Mesenteric fat pad (tissue), 1 donor: ENCODE results near the gene TFAP2A. TPM values are rescaled to one million over a fixed set of nuclear protein-coding genes. Genes with fewer than 3 reads are reported as not detected.

Experiments used
- DNase-seq: peaks from one replicate; pipeline ENCODE4 v3.0.0-alpha.2; 2020; ENCODE audit warnings: low spot score
- total RNA-seq: library from RNA; stranded (reverse); fragmentation: NEBNext Ultra II Directional; extraction: Animal tissue kit (Norgen Biotek cat#: 25700); gene quantifications from one replicate; pipeline ENCODE4 v1.2.1, GENCODE V29; 2021
- donor health status: DM: yes; HTN: yes; CAD: no.

TFAP2A gene
- total RNA-seq, 1 donor from 2014 or later = 1.9 TPM

DNA sequence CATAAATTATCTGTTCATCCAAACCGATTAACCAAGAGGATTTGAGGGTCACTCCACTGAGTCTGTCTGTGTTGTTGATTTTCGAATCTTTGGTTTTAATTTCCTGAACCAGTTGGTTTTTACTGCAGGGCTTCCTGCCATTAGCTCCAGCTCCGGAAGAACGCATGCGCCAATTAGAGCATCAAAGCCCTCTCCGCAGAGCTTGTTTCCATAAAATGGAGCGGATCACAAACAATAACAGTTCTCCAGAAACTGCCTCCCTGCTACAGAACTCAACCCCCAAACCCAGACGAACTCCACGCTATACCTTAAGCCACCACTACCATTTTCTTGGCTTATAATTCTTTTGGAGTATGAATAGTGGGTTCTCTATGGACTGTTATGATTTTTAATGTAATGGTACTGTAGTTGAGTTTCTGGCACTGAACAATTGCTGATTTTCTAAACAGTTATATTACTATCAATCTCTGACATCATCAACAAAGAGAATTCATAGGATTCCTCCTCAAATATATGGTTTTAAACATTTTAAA lies 13.8 kb downstream of the TFAP2A start:
- no peak for DNase-seq

DNA sequence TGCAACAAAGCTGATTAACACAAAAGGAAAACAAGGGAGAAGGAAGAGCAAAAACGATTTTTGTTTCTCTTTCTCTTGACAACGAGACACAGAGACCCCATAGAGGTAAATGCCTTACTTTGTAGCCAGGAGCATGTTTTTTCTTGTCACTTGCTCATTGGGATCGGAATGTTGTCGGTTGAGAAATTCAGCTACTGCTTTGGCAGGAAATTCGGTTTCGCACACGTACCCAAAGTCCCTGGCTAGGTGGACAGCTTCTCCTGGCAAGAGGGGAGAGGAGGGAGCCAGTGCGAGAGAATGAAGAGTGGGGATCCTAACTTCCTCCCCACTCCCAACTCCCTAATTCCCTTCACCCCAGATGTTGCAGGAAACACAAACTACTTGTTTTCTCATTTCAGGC lies 14.5 kb downstream of the TFAP2A start:
- no peak for DNase-seq

DNA sequence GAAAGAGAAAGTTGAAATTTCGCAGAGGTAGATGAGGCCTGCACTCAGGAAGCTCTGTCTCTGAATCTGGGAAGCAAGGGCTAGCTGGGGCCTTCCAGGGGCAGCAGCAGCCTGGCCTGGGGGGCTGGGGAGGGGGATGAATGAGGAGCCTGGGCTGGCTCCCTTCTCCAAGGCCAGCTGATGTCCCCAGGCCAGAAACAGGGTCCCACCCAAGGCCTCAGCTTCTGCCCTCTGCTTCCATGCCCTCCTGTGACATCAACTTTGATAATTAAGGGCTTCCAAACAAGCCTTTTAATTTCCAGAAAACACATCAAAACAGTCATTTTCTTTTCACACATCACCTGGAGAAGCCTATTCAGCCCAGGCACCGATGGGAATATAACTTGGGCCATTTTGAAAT lies 15.4 kb downstream of the TFAP2A start:
- no peak for DNase-seq

DNA sequence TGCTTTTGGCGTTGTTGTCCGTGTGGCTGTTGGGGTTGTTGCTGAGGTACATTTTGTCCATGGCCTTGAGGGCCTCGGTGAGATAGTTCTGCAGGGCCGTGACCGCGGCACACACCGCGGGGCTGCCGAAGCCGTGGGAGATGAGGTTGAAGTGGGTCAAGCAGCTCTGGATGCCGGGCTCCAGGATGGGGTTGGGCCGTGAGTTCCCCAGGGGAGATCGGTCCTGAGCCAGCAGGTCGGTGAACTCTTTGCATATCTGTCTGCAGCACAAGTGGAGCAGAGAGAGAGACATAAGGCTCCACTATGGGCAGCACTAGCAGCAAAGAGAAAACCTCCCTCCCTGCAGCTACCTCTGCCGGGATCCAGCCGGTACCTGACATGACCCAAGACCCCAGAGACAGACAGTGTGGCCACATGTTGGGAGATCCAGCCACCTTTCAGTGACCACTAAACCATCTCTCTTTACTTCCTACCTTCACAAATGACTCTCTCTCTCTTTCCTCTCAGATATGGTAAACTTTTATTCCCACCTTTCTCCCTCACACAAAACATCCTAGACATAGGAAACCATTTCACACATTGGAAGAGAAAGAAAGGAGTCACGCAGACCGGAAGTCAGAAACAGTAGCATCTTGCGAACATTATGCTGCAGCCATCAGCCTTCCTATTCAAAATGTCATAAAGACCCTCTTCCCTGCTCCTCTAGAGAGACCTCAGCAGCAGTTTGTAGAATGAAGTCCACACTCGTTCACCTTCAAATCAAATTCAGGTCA lies 16.2 kb downstream of the TFAP2A start:
- DNase-seq = no peak

DNA sequence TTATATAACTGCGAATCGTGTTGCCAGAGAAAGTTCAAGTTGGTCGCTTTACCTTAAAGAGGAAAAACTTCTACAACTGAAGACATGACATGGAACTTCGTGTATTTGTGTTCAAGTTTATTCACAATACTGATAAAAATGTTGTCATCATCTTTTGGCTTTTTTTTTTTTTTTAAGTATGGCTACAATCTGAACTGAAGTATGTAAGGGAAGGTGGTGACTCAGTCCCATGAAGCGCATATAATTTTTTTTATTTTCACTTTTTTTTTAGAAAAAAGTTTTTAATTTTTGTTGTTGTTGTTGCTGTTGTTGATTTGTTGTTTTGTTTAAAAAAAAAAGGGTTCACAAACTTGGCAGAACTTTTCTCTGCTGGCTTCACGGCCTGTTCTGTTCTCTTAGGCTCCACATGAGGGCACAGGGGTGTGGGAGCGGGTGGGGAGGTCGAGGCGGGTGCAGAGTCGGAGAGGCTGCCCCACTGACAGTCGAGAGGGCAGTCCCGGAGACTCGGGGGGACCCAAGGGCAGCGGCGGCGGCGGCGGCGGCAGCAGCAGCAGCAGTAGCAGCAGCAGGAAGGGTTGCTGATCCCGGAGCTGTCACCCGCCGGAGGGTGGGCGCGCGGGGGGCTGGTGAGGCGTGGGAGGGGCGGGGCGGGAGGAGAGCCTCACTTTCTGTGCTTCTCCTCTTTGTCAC lies 17.0 kb downstream of the TFAP2A start:
- no peak for DNase-seq

DNA sequence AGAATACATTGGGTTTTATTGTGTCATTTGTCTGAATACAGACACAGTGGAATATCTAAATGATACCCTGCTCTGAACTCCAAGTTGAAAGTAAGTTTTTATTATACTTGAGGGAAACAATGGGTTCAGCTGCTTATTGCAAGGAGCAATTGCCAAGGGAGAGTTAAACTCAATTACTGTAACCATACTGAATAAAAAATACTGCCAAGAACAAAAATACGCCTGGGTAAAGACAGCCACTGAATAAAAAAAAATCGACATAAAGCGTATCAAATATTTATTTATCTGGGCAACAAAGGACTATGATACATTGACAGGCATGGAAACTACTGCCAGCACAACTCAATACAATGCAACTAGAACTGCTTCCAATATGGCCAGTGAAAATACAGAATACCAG lies 18.1 kb downstream of the TFAP2A start:
- no peak for DNase-seq

DNA sequence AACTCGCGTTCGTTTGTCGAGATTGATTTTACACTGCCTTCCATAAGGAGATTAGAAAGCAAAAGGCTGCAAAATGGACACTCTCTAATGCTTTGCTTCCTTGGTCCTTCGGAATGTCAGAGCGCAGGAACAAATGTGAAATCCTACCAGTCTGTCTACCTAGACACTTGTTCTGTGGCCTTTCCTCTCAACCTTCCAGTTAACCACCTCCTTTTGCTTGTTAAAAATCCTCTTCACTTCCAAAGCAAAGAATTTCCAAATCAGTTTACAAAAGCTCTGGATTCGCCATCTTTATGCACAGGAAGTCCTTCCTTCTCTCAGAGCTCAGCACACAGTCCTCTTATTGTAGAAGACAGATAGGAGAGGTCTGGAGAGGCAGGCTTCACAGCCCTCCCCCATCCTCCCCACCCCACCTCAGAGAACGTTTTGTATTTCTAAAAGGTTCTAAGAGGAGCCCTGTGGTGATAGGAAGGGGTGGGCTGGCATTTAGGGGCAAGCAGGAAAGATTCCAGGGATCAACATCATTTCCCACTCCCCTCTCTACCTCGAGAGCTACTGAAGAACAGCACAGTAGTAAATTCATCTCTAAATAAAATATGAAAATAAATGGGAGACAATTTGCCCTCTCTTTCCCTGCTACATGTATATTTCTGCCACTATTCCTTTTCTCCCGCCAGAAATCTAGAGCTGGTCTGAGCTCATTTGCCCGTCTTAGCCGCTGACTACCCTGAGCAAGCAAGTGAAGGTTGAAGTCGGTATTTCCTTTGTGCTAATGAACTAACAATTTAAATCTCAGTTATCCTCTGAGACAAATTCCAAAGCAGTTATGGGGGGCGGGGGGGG lies 18.9 kb downstream of the TFAP2A start:
- no peak for DNase-seq

DNA sequence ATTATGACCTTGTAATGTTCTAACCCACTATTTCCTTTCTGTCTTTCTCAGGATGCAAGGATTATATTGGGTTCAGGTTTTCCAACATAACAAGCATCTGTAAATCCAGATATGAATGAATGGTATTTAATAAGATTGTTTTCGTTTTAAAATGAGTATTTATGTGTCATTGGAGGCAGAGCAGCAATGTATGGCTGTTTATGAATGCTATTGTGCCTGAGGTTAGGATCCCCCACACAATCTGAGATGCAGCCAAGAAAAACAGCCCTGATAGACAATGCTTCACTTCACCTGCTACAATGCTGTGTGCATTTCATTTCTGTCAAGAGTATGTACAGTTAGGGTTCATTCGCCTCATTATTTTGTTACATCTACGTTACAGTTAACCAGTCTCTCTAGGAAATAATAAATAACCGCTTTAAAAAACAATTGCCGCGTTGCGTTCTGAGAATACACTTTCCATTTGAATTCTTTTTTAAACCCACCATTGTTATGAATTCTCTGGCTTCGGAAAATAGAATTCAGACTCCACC lies 19.6 kb downstream of the TFAP2A start:
- DNase-seq = no peak

DNA sequence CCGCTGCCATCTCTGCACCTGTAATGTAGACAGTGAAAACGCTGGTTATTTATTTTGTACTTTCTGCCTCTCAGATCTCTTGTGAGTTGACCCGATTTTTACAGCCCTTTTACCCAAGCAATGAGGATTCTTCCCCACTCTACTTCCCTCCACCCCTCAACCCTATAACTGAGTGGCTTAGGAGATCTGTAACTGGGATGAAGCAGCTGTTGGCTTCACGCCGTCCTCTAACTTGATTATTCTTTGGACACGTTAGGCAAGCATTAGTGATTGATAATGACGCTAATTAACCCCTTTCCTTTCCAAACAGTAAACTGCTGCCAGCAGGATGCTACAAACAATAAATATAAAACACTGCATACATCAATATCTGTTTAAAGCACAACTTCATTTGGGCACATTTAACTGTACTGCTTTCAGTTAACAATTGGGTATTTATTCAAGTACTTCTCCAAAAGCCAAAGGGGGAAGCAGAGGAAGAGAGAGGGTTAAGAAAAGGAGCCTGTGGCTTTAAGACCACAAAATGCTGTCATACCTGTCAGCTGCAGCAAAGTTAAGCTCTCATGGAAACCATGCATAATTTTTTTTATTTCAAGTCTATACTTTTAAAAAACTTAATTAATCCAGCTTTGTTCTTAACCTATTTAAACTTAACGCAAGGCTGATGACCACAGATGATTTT lies 21.2 kb downstream of the TFAP2A start:
- no peak for DNase-seq

DNA sequence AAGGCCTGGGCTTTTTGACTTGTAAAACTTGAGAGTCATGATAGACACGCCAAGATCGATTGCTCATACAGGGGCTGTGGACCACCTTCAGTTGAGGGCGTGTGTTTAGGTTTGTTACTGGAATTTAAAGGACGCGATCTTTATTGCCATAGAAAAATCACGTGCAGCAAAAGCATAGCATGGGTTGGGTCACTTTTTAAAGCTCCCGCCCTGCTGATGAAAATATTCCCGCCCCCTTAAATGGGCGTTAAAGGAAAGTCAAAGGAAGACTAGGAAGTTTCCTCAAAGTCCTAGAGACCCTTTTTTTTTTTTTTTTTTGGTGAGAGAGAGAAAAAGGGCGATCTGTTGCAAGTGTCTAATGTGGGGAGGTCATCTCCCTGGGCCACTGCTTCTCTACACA lies 23.1 kb downstream of the TFAP2A start:
- no peak for DNase-seq

DNA sequence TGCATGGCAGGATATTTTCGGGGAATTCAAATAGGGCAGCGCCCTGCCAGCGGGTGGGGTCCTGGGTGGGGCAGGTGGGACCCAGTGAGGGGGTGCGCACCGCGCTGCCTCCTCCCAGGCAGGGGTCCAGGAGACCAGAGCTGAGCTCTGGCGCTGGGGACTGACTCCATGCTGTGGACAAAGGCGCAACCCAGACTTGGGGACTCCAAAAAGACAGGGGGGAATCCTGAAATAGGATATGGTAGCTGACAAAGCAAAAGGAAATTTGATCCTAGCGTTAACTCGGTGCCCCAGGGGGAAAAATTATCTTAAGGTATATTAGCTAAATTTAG lies 23.6 kb downstream of the TFAP2A start:
- no peak for DNase-seq

DNA sequence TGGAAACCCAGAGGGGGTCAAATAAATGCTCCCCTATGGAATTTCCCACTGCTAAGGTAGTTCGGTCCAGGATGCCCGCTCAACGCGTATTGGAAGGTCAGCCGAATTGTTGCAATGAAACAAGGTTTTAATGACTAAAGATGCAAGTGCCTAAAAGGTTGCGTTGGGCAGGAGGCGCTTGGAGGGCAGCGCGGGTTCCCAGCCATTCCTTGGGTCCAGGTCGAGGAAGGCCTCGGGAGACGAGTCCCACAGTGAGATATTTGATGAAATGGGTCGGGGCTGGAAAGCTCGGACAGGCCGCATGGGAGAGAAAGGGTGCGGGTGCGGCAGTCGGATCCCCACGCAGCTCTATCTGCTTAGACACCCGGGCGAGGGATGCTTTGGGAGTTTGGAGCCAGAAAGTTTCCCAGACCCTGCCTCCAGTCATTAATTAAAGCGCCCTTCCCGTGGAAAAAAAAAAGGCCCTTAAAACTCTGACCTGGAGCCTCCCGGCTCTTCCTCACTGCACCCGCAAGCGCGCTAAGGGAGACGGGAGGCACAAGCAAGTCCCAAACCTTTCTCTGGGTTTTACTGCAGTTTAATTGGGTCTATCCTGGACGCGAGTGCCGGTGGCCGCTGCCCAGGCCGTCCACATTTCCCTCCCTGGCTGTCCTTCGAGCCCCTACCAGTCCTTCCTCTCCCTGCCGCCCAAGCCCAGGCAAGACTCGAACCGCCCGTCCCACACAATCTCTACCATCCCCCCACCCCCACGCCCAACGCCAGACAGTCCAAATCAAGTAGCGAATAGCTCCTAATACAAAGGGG lies 24.2 kb downstream of the TFAP2A start:
- DNase-seq = no peak

DNA sequence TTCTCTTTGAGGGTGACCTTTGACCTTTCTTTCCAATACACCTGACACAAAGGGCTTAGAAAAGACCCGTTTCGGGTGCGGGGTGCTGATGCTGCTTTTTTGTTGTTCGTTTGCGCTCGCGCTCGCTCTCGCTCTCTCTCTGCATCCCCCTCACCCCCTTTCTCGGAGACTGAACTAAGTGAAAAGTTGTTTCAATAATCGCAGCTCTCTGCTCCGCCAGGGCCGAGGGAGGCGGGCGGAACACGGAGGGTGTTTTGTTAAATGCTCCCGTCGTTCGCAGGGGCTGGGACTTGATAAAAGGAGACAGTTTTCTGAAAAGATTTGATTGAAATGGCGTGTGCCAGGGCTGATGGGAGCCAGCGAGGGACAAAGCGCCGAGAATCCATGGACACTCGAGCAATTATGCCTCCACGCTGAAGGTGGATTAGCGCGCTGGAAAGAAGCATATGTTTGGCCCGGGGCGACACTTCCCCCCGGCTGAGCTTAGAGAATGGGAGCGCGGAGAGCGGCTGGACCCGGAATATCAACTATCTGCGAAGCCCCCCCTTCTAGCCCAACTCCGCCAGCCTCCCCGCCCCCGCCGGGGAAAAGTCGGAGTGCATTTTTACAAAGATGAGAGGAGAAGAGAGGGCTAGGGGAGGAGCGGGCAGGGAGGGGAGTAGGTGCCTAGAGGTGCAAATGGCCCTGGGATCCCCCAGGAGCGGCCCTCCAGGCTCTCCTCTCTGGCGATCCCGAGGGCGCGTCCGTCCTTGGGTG lies 25.0 kb downstream of the TFAP2A start:
- DNase-seq = no peak

DNA sequence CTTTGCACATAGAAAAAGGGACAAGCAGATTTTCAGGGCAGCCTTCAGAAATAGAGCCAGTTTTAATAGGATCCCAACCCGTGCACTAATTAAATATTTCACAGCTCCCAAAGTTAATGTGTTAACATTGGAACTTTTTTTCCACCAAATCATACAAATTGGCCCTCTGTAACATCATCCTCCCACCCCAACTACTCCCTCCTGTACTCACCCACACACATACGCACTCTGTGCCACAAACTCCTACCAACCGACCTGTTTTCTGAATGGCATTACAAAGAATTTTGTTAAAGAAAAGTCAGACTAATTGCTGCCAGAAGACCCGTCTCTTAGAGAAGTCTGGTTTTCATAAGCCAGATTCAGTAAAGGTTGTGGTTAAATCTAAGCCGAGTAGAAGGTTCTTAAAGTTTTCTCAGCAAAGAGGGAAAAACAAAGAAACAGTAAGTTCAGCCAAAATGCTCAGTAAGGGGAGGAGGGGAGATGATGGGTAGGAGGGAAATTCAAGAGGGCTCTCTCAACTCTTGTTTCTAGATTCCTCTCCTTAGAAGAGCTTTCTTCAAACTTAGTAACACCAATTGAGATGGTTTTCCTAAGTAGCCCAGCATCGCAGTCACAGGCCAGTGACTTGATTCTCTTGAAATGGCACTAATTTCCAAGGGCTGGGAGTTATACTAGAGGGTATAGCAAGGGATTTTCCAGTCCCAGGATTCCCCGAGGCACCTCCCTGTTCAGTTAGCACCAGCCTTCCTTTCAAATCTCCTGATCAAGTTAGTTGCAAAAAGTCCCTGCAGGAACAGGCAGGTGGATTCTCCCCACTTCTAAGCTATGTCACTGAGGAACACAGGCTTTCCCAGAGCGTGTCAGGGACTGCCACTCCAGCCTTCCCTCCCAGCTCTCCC lies 27.9 kb downstream of the TFAP2A start:
- no peak for DNase-seq

DNA sequence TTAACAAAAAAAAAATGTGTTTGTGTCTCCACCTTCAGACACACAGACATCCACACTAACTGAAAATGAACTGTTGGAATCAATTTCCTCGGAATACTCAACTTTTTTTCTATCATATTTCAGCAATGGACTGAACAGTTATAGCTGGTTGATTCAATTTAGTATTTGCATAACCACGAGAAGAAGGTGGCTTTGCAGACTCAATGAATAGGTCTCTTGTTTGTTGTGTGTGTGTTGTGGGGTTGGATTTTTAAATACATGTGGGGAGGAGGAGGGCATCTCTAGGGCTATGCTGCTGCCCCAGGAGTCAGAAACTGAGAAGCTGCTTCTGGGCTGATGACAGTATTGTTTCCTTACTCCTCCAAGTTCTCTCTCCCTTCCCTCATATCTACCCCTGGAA lies 28.7 kb downstream of the TFAP2A start:
- DNase-seq = no peak

DNA sequence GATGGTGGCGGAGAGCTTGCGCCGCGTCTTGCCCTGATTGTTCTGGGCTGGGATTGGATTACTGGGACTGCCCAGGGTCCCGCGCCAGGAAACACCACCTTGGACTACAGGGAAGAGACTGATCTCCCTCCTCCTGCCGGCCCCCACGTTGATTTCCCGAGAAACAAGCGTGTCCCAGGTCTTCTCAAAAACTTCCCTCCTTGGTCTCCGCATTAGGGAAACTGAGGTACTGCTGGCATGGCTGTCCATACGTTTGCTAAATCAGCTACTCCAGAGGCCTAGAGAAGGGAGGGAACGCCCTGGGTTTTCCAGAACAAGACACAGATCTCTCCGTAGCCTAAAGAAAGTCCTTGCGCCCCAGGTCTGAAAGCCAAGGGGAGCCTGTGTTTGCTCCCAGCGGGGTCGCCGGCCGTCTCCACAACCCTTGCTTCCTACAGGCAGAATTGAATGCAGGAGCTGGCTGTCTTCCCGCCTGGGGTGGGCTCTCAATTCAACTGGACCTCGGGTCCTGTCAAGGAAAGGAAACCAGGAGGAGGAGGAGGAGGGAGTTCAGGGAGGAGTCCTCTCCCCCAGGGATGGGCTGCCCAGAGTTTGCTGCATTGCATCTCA lies 29.2 kb downstream of the TFAP2A start:
- DNase-seq = no peak

DNA sequence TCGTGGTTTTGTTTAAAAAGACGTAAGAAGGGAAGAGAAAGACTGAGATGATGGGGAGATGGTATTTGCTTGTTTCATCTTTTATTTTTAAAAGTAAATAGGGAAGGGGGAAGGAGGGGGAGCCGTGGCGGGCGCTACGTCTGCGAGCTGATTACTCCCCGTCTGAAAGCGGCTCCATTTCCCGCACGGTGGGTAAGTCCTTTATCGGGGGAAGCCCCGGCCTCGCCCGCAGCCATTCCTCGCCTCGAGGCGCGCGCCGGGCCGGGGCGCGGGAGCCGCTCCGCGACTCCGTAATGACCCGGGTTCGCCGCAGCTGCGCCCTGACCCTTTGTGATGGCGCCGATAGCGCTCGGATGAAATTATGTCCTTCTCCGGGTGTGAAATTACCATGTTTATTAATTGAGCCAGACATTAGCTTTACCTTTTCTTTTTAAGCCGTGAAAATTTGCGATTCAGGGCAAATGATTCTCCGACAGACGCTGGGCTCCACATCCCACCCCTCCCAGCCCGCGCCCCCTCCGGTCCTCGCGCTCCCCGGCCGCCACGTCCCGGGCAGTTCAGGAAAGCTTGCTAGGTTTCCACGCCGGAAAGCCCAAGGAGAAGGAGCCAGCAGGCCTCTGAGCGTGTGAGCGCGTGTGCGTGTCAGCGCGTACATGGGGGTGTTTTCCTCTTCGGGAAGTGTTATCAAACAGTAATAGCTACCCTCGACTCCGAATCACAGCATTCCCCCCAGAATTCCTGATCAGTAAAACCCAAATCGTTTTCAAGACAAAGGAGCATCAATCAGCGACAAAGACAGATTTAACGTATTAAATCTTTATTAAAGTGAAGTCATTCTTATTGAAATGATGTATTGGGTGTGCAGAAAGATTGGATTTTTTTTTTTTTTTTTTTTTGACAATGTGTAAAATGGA lies 30.0 kb downstream of the TFAP2A start:
- DNase-seq = no peak
